Stomach (tissue), 4 donors: ENCODE data around the gene ADCY7.

ENCODE experiments used
- EP300 ChIP-seq: sonication (generic); formaldehyde crosslinking; IDR thresholded peaks from one replicate; pipeline ENCODE4 v1.6.1; 2017; ENCODE audit warnings: antibody characterized with exemption
- POLR2A ChIP-seq, 4 donors: fragments of 450-650 bp; IDR thresholded peaks; one replicate each; pipeline ENCODE4 v1.6.1; 2016; ENCODE audit warnings: antibody characterized with exemption in 4 of 4, control low read depth in 2 of 4, mild to moderate bottlenecking in 1 of 4, moderate library complexity in 1 of 4
- POLR2AphosphoS5 ChIP-seq, 3 donors: sonication (generic); formaldehyde crosslinking; IDR thresholded peaks; one replicate each; pipeline ENCODE4 v1.6.1; 2016; ENCODE audit warnings: antibody characterized with exemption in 3 of 3
- TF ChIP-seq, protein P1 (sequence below), 7 experiments: fragments of 450-650 bp in 4 of 7; fragments of 200-600 bp in 3 of 7; sonication (generic) in 3 of 7; IDR thresholded peaks; one replicate each; pipeline ENCODE4 v1.5.1; 2016 to 2019; ENCODE audit warnings: antibody characterized with exemption in 7 of 7, control low read depth in 2 of 7, mild to moderate bottlenecking in 1 of 7

DNA sequence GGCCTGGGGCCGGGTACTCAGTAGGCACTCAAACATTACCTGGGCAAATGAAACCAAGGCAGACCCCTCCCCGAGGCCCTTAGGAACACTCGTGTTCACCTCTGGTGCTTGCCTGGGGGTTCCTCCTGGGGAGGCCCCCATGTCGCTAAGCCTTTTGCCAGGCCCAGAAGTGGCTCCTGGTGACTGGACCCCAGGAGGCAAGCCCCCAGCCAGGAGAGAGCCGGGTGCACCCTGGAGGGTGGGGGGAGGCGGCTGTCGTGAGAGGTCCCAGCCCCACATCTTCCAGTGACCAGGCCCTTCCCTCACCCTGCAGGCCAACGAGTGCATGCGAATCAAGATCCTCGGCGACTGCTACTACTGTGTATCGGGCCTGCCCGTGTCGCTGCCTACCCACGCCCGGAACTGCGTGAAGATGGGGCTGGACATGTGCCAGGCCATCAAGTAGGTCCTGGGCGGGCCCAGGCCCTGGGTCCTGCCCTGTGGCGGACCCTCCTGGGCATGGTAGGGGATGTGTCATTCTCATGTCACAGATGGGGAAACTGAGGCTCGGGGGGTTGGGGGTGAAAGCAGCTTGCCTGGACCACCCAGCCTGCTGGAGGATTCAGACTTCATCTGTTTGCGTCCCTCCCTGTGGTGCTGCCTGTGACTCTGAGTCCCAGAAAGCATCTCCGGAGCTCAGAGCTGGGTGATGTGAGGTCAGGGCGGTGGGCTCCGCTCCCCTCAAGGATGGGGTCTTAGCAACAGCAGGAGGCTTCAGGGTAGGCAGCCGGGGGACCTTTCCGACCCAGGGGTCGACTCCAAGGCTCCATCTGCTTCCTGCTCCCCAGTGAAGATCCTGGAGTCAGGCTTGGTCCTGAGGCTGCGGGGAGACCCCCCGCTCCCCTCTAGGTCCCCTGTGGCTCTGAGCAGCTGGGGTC lies 32.5 kb downstream of the ADCY7 start:
- TF ChIP-seq, protein P1, sequence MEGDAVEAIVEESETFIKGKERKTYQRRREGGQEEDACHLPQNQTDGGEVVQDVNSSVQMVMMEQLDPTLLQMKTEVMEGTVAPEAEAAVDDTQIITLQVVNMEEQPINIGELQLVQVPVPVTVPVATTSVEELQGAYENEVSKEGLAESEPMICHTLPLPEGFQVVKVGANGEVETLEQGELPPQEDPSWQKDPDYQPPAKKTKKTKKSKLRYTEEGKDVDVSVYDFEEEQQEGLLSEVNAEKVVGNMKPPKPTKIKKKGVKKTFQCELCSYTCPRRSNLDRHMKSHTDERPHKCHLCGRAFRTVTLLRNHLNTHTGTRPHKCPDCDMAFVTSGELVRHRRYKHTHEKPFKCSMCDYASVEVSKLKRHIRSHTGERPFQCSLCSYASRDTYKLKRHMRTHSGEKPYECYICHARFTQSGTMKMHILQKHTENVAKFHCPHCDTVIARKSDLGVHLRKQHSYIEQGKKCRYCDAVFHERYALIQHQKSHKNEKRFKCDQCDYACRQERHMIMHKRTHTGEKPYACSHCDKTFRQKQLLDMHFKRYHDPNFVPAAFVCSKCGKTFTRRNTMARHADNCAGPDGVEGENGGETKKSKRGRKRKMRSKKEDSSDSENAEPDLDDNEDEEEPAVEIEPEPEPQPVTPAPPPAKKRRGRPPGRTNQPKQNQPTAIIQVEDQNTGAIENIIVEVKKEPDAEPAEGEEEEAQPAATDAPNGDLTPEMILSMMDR (IDR thresholded peaks at IDR 0.05): no peak
- no peak for TF ChIP-seq POLR2A (IDR thresholded peaks at IDR 0.05)
- no peak for TF ChIP-seq EP300
- TF ChIP-seq POLR2AphosphoS5 (IDR thresholded peaks at IDR 0.05): no peak
